ENCODE measurements around the gene CFL2. TPM values are rescaled to one million over a fixed set of nuclear protein-coding genes. Genes with fewer than 3 reads are reported as not detected.

Gene CFL2
- 10 to 100 TPM in 2 of 4 donors, 1 to 10 TPM in 2; 4.5 to 58.7 (median 10.0) TPM for total RNA-seq

DNA sequence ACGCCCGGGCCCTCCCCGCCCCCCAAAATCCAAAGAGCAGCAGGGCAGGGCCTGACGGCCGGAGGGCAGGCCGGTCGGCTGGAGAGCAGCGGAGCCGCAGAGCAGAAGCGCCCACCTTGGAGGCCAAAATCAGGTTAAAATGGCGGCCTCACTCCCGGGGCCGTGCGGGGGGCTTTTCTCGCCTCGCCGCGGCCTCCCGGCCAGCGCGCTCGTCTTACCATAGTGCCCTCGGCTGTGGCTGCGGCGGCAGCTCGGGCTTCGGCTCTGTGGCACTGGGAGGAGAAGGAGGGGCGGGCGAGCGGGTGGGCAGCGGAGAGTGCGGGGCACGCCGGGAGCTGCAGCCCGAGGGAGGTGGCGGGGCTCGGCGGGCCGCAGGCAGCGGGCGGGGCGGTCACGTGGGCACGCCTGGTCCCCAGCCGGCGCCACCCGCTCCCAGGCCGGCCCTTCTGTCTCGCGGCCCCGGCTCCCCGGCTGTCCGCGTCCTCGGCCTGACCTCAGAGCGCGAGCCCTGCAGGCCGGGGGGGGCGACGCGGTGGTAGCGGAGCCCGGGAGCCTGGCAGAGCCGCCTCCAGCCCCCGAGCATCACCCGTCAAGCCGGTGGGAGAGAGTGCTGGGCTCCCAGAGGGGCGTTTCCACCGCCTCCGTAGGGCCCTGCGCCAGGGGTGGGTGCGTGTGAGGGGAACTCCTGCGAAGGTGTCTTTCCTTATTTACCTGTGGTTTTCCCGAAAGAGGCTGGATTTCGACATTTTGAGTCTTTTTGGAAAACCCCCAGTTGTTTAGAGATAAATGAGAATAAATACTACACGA lies at the start of gene CFL2:
CFL2 (minus strand) TSS at position 274 of the 807 bp plus-strand sequence; CDS start at position 221, 53 bp downstream.
- TF ChIP-seq POLR2A (IDR thresholded peaks at IDR 0.05): peak in 2 of 4 donors; percentile 74 to 80
- TF ChIP-seq, protein P1, sequence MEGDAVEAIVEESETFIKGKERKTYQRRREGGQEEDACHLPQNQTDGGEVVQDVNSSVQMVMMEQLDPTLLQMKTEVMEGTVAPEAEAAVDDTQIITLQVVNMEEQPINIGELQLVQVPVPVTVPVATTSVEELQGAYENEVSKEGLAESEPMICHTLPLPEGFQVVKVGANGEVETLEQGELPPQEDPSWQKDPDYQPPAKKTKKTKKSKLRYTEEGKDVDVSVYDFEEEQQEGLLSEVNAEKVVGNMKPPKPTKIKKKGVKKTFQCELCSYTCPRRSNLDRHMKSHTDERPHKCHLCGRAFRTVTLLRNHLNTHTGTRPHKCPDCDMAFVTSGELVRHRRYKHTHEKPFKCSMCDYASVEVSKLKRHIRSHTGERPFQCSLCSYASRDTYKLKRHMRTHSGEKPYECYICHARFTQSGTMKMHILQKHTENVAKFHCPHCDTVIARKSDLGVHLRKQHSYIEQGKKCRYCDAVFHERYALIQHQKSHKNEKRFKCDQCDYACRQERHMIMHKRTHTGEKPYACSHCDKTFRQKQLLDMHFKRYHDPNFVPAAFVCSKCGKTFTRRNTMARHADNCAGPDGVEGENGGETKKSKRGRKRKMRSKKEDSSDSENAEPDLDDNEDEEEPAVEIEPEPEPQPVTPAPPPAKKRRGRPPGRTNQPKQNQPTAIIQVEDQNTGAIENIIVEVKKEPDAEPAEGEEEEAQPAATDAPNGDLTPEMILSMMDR (IDR thresholded peaks at IDR 0.05): peak in 1 of 6 experiments; percentile 7
- H3K27ac ChIP-seq: peak within 1 kb of the TSS; percentile 87 to 98 (median 96)
- peaks cover 0 to 11% (median 0%) of the 10 kb centered on the region in 3 donors for H3K36me3 ChIP-seq
- DNase-seq: peak; percentile 28
- intact Hi-C loops (cut with DNase I): no loop called here
- no peaks in the 10 kb centered on the region for H3K27me3 ChIP-seq
- 0% methylated on average over 11 of the region's 76 CpGs for WGBS, 2 donors
- H3K9me3 ChIP-seq: no peaks in the 10 kb centered on the region
- H3K4me3 ChIP-seq: peak within 1 kb of the TSS; percentile 70 to 93 (median 86)
- peaks cover 0 to 53% (median 6%) of the 10 kb centered on the region in 3 donors for H3K4me1 ChIP-seq

DNA sequence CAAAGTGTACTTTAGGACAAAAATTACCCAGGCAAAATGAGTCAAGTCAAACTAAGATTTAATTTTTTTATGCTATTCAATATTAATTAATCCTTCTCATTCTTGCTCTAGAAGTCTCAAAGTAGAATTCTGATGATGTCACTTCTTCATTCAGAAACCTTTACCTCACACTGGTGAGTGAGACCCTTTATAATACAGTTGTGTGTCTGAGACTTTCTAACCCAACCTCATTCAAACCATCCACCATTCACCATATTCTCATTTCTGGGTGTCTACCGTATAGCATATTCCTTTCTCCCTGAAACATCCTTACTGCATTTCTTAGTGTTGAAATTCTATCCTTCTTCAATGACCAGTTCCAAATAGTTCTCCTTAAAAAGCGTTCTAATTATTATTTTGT lies 40.8 kb upstream of the CFL2 start:
- DNase-seq: no peak
- Histone ChIP-seq H3K4me3 (no peak overlapping the region), H3K4me1 (no peaks in the 10 kb centered on the region), H3K27ac (no peak overlapping the region), H3K9me3 (no peaks in the 10 kb centered on the region), H3K36me3 (peaks cover 0 to 92% (median 19%) of the 10 kb centered on the region in 3 donors), H3K27me3 (no peaks in the 10 kb centered on the region)
- intact Hi-C loops (cut with DNase I): no loop called here
- TF ChIP-seq, protein P1 (IDR thresholded peaks at IDR 0.05): no peak
- TF ChIP-seq POLR2A (IDR thresholded peaks at IDR 0.05): no peak
- WGBS, 2 donors: 92 to 96% methylated on average over 2 of the region's 2 CpGs

DNA sequence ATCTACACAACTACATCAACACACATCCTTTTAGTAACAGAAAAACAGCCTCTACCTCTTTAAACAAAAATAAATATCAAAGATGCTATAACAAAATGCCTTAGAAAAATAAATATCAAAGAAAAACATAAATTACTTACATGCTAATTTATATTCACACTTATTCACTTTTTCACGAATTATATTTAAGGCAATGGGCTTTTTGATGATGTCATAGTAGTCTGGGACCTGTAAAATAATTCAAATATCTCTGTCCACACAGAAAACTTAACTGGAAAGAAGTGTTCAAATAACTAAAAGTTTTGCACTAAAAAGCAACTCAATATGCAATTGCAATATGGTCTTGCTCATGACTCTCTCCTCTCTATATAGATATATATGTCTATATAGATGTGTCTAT lies 40.3 kb upstream of the CFL2 start:
- no peaks in the 10 kb centered on the region for H3K4me1 ChIP-seq
- no peaks in the 10 kb centered on the region for H3K27me3 ChIP-seq
- no peaks in the 10 kb centered on the region for H3K9me3 ChIP-seq
- H3K36me3 ChIP-seq: peaks cover 0 to 86% (median 13%) of the 10 kb centered on the region in 3 donors
- no peak for DNase-seq
- TF ChIP-seq POLR2A (IDR thresholded peaks at IDR 0.05): no peak
- TF ChIP-seq, protein P1 (IDR thresholded peaks at IDR 0.05): no peak
- no peak overlapping the region for H3K4me3 ChIP-seq
- intact Hi-C loops (cut with DNase I): no loop called here
- 93 to 94% methylated on average over 1 of the region's 1 CpG for WGBS, 2 donors
- H3K27ac ChIP-seq: no peak overlapping the region

DNA sequence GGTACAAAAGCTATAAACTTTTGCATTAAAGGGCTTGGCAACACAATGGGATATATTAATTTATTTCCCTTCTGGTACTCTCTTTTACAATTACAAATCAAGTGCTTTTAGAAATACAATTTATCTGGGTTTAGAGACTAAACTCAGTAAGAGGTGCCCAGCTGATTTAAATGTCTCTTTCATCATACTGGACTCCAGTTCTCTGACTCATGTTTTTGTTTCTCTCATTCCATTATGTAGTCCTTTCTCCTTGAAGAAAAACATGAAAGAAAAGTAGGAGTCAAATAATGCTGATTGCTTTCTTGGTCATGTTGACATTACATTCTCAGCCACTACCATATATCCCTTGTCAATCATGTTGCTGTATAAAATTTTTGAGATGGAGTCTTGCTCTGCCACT lies 36.3 kb upstream of the CFL2 start:
- no peak for DNase-seq
- Histone ChIP-seq H3K4me1 (no peaks in the 10 kb centered on the region), H3K27me3 (no peaks in the 10 kb centered on the region), H3K36me3 (peaks cover 0 to 47% (median 11%) of the 10 kb centered on the region in 3 donors), H3K4me3 (no peak overlapping the region), H3K9me3 (no peaks in the 10 kb centered on the region), H3K27ac (no peak overlapping the region)
- no peak for TF ChIP-seq POLR2A (IDR thresholded peaks at IDR 0.05)
- TF ChIP-seq, protein P1 (IDR thresholded peaks at IDR 0.05): no peak
- intact Hi-C loops (cut with DNase I): no loop called here

DNA sequence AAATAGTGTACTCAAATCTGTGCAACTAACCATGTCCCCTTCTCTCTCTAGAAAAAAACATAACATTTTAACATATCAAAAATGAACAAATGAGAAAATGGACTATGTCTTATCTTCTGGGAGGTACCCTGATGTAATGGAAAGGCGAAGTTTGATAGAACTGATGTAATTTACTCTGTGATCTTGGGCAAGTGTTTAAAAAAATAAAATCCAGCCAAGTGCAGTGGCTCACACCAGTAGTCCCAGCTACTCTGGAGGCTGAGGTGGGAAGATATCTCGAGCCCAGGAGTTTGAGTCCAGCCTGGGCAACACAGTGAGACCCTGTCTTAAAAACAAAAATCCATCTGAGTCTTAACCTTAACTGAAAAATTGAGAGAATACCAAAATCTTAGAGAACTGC lies 35.8 kb upstream of the CFL2 start:
- TF ChIP-seq, protein P1 (IDR thresholded peaks at IDR 0.05): no peak
- no peak for TF ChIP-seq POLR2A (IDR thresholded peaks at IDR 0.05)
- H3K4me3 ChIP-seq: no peak overlapping the region
- no peaks in the 10 kb centered on the region for H3K4me1 ChIP-seq
- H3K9me3 ChIP-seq: no peaks in the 10 kb centered on the region
- 95 to 96% methylated on average over 2 of the region's 2 CpGs for WGBS, 2 donors
- intact Hi-C loops (cut with DNase I): no loop called here
- H3K27me3 ChIP-seq: no peaks in the 10 kb centered on the region
- peaks cover 0 to 43% (median 9%) of the 10 kb centered on the region in 3 donors for H3K36me3 ChIP-seq
- DNase-seq: no peak
- no peak overlapping the region for H3K27ac ChIP-seq

Data from esophagus squamous epithelium (tissue), 5 donors.